ENCODE results near the gene ASCL5. TPM values are rescaled to one million over a fixed set of nuclear protein-coding genes. Genes with fewer than 3 reads are reported as not detected.

ASCL5 gene
- total and polyA plus RNA-seq, 9 of the 15 experiments (the other 6 are each of a cell fraction or from before 2014, with no cell fraction given): 0.09 TPM; not detected in 8

DNA sequence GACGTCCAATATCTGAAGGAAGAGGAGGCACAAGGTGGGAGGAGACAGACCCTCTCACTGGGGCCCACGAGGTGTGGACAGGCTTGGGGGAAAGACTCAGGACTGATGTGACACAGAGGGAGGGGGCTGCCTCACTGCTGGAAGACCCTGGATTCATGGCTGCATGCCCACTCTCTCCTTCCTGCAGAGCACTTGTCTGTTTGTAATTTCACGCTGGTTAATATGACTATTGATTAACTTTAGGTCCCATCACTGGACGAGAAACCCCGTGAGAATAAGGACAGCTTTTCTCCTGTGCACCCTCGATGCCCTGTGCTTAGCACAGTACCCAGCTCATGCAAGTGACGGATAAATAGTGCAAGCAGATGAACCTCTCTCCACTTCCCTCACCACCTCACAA is 49.9 kb downstream of the ASCL5 start:
- 1% methylated on average over 7 of the region's 7 CpGs for WGBS (ENCODE audit: insufficient coverage, low coverage, missing lambda C conversion rate)
- in situ Hi-C loops (cut with MboI) (no loop called here), intact Hi-C loops (cut with micrococcal nuclease) (no loop called here)
- peaks cover 62 to 89% of the 10 kb centered on the region in 2 experiments for H3K27me3 ChIP-seq (ENCODE audit: control insufficient read depth in 2 of 2, insufficient read depth in 2 of 2, low read length in 2 of 2)
- no peaks in the 10 kb centered on the region for H3K9me3 ChIP-seq (replicated peaks; ENCODE audit: control insufficient read depth, insufficient read depth, low read depth, low read length)
- ChIA-PET CTCF (ENCODE audit: low intra/inter-chr PET ratio) (no interaction called here), POLR2A (interaction anchor here (0.5 kb wide), 1 partner anchor 69 kb away, joined by 4 read pairs; no protein-coding TSS in a partner anchor)
- H3K4me3 ChIP-seq: no peak overlapping the region
- no peaks in the 10 kb centered on the region for H3K9me1 ChIP-seq (ENCODE audit: control insufficient read depth, insufficient read depth, low read length)
- FAIRE-seq (no peak), DNase-seq (ENCODE audit: extremely low read depth in 1 of 4, low spot score in 3 of 4) (no peak), ATAC-seq (no peak)
- no TSS peak for BruUV-seq (replicated peaks)
- no peaks in the 10 kb centered on the region for H3K36me3 ChIP-seq (ENCODE audit: control insufficient read depth, insufficient read depth, low read length)
- no peak overlapping the region for H3K27ac ChIP-seq (ENCODE audit: extremely low read depth, low read depth, low read length)
- no peaks in the 10 kb centered on the region for H3K79me2 ChIP-seq (ENCODE audit: control insufficient read depth, insufficient read depth, low read length)
- H3K9ac ChIP-seq (ENCODE audit: insufficient read depth in 1 of 2, low read depth in 2 of 2, low read length in 2 of 2): no peak overlapping the region
- no peaks in the 10 kb centered on the region for H3K4me1 ChIP-seq (replicated peaks in 1 of 2; ENCODE audit: control insufficient read depth in 2 of 2, insufficient read depth in 2 of 2, low read length in 2 of 2)
- H3K4me2 ChIP-seq (ENCODE audit: insufficient read depth, low read length): no peak overlapping the region
- peaks cover 5% of the 10 kb centered on the region; the same call in 1 of the 2 replicates for H4K20me1 ChIP-seq (replicated peaks; ENCODE audit: control insufficient read depth, insufficient read depth, low read length)
- H2AFZ ChIP-seq (ENCODE audit: low read depth, low read length): no peak overlapping the region
- TF ChIP-seq RBM39 (optimal IDR thresholded peaks at IDR 0.05; ENCODE audit: low read depth, low read length) (no peak), ZBTB7A (IDR thresholded peaks at IDR 0.05; ENCODE audit: borderline replicate concordance, control insufficient read depth, low read depth, low read length) (no peak), HNRNPLL (IDR thresholded peaks at IDR 0.05; ENCODE audit: low read depth, low read length, poor library complexity, severe bottlenecking) (no peak)

DNA sequence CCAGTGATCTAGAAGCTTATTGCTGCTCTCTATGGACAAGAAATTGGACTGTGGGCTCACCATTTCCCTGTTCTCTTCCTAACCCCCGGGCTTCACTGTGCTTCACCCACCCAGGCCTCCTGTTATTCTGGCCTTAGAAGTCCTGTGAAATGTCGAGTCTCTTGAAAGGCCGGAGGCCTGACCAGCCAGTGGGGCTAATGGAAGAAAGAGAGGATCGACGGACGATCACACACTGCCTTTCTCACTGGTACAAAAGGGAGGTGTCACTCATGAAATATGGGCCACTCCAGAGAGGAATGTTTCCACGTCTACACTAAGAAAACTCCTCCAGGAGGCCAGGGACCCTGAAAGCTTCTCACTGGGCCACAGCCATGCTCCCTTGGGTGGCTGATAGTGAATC is 50.9 kb downstream of the ASCL5 start:
- no peak for FAIRE-seq
- no peaks in the 10 kb centered on the region for H3K4me1 ChIP-seq (replicated peaks in 1 of 2; ENCODE audit: control insufficient read depth in 2 of 2, insufficient read depth in 2 of 2, low read length in 2 of 2)
- POLR2A ChIA-PET: interaction anchor here (0.5 kb wide), 1 partner anchor 33 kb away, joined by 3 read pairs; no protein-coding TSS in a partner anchor
- H4K20me1 ChIP-seq (replicated peaks; ENCODE audit: control insufficient read depth, insufficient read depth, low read length): peaks cover 10% of the 10 kb centered on the region; the same call in 1 of the 2 replicates
- intact Hi-C loops (cut with micrococcal nuclease): no loop called here
- no peaks in the 10 kb centered on the region for H3K36me3 ChIP-seq (ENCODE audit: control insufficient read depth, insufficient read depth, low read length)
- H3K79me2 ChIP-seq (ENCODE audit: control insufficient read depth, insufficient read depth, low read length): no peaks in the 10 kb centered on the region
- no peak for DNase-seq (ENCODE audit: extremely low read depth in 1 of 4, low spot score in 3 of 4)
- peaks cover 68 to 90% of the 10 kb centered on the region in 2 experiments for H3K27me3 ChIP-seq (ENCODE audit: control insufficient read depth in 2 of 2, insufficient read depth in 2 of 2, low read length in 2 of 2)
- H3K4me2 ChIP-seq (ENCODE audit: insufficient read depth, low read length): no peak overlapping the region
- CTCF ChIA-PET (ENCODE audit: low intra/inter-chr PET ratio): no interaction called here
- no TSS peak for BruUV-seq (replicated peaks)
- WGBS (ENCODE audit: insufficient coverage, low coverage, missing lambda C conversion rate): 3% methylated on average over 7 of the region's 7 CpGs
- TF ChIP-seq ESRRA (IDR thresholded peaks at IDR 0.05; ENCODE audit: borderline replicate concordance, low read depth) (no peak), U2AF2 (optimal IDR thresholded peaks at IDR 0.05; ENCODE audit: low read depth, low read length) (no peak), NCOR1 (IDR thresholded peaks at IDR 0.05) (no peak), ZNF232 (CRISPR knock-in tag; IDR thresholded peaks at IDR 0.05) (no peak)
- no peak overlapping the region for H2AFZ ChIP-seq (ENCODE audit: low read depth, low read length)
- ATAC-seq: no peak
- in situ Hi-C loops (cut with MboI): no loop called here
- no peak overlapping the region for H3K9ac ChIP-seq (ENCODE audit: insufficient read depth in 1 of 2, low read depth in 2 of 2, low read length in 2 of 2)
- no peaks in the 10 kb centered on the region for H3K9me1 ChIP-seq (ENCODE audit: control insufficient read depth, insufficient read depth, low read length)
- H3K27ac ChIP-seq (ENCODE audit: extremely low read depth, low read depth, low read length): no peak overlapping the region
- no peak overlapping the region for H3K4me3 ChIP-seq
- no peaks in the 10 kb centered on the region for H3K9me3 ChIP-seq (replicated peaks; ENCODE audit: control insufficient read depth, insufficient read depth, low read depth, low read length)

All from K562 (cell line).